Measurements from ENCODE around the gene TMEM121.
A peak's percentile ranks its signal among the peaks of the same experiment; 100 is the strongest.

Gene TMEM121

GRCh38 chr14:105480199-105480746 lies 46.1 kb upstream of the TMEM121 start:
- TF ChIP-seq, protein P1, sequence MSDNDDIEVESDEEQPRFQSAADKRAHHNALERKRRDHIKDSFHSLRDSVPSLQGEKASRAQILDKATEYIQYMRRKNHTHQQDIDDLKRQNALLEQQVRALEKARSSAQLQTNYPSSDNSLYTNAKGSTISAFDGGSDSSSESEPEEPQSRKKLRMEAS (IDR thresholded peaks at IDR 0.05): no peak; the same call in 1 of the 2 replicates
- TF ChIP-seq NFIC (IDR thresholded peaks at IDR 0.05) (no peak), EGR1 (IDR thresholded peaks at IDR 0.05) (no peak), CEBPB (IDR thresholded peaks at IDR 0.05) (no peak)

DNA sequence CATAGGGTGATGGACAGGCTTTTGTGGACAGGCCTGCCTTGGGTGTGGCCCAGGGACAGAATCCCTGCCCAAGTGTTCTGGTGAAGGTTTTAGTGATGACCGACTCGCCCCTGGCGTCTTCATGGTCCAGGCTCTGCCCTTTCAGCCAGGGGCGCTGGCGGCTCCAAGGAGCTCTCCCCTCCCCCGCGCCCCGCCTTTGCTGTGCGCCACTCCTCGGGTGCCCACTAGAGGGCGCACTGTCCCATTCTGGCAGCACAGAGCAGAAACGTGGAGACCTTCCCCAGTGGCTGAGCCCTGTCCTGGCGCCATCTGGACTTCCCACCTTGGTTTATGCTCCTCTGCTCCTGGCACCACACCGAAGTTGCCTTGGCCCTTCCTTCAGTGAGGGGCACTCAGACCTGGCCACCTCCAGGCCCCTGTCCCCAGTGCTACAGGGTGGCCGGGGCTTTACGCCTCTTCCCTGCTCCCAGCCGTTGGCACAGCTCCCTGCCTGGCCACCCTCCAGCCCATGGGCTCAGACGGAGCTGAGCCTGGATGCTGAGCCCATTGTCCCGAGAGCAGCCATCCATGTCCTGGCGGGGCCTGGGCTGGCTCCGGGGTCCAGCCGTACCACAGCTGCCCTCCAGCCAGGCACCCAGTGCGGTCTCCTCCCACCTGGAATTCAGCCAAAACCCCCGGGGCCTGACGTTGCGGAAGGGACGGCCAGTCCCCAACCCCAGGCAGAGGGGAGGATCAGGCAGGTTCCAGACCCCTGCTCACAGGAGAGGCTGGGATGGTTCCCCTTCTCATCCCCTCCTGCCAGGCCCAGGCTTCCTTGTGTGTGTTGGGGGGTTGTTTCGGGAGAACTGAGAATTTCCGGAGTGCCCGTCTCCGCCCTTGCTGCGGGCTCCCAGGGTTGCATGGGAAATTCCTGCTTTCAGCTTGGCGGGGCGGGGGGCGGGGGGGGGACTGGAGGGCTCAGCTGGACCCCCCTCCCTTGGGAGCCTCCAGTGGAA lies 45.3 kb upstream of the TMEM121 start:
- 0 out of 2 replicates have a peak, but pooled peaks have one; percentile 35 for TF ChIP-seq CREB1 (IDR thresholded peaks at IDR 0.05; ENCODE audit: low read depth)
- TF ChIP-seq, protein P2, sequence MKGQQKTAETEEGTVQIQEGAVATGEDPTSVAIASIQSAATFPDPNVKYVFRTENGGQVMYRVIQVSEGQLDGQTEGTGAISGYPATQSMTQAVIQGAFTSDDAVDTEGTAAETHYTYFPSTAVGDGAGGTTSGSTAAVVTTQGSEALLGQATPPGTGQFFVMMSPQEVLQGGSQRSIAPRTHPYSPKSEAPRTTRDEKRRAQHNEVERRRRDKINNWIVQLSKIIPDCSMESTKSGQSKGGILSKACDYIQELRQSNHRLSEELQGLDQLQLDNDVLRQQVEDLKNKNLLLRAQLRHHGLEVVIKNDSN (IDR thresholded peaks at IDR 0.05): 0 out of 2 replicates have a peak, but pooled peaks have one; percentile 7
- 0 out of 2 replicates have a peak, but pooled peaks have one; percentile 78 for TF ChIP-seq ZBTB7A (IDR thresholded peaks at IDR 0.05; ENCODE audit: low read depth)
- TF ChIP-seq NFIC (IDR thresholded peaks at IDR 0.05): peak; percentile 100
- peak; percentile 72 for TF ChIP-seq RAD21 (IDR thresholded peaks at IDR 0.05; ENCODE audit: low read depth)
- peak; percentile 98 for TF ChIP-seq TCF12 (IDR thresholded peaks at IDR 0.05; ENCODE audit: low read depth)
- no peak for TF ChIP-seq REST (IDR thresholded peaks at IDR 0.05; ENCODE audit: low read depth)
- TF ChIP-seq EP300 (IDR thresholded peaks at IDR 0.05; ENCODE audit: borderline replicate concordance): peak; percentile 96
- 0 out of 2 replicates have a peak, but pooled peaks have one; percentile 49 for TF ChIP-seq YY1 (IDR thresholded peaks at IDR 0.05; ENCODE audit: low read depth)
- peak; percentile 91 for TF ChIP-seq FOXM1 (IDR thresholded peaks at IDR 0.05; ENCODE audit: borderline replicate concordance, low read depth)
- TF ChIP-seq EGR1 (IDR thresholded peaks at IDR 0.05): peak; percentile 19; the same call in 1 of the 2 replicates
- TF ChIP-seq, protein P1 (IDR thresholded peaks at IDR 0.05): peak; percentile 73
- no peak for TF ChIP-seq CEBPB (IDR thresholded peaks at IDR 0.05)
- TF ChIP-seq TAF1 (IDR thresholded peaks at IDR 0.05; ENCODE audit: low read depth): peak; percentile 39; the same call in 1 of the 2 replicates
- TF ChIP-seq TEAD4 (IDR thresholded peaks at IDR 0.05): peak; percentile 75

GRCh38 chr14:105481886-105482457 lies 44.4 kb upstream of the TMEM121 start:
- TF ChIP-seq NFIC (IDR thresholded peaks at IDR 0.05) (peak; percentile 95), RAD21 (IDR thresholded peaks at IDR 0.05; ENCODE audit: low read depth) (no peak), CREB1 (IDR thresholded peaks at IDR 0.05; ENCODE audit: low read depth) (0 out of 2 replicates have a peak, but pooled peaks have one; percentile 12), TCF12 (IDR thresholded peaks at IDR 0.05; ENCODE audit: low read depth) (peak; percentile 69), TEAD4 (IDR thresholded peaks at IDR 0.05) (peak; percentile 34), EGR1 (IDR thresholded peaks at IDR 0.05) (no peak), CEBPB (IDR thresholded peaks at IDR 0.05) (no peak), FOXM1 (IDR thresholded peaks at IDR 0.05; ENCODE audit: borderline replicate concordance, low read depth) (peak; percentile 76), YY1 (IDR thresholded peaks at IDR 0.05; ENCODE audit: low read depth) (no peak), REST (IDR thresholded peaks at IDR 0.05; ENCODE audit: low read depth) (no peak), ZBTB7A (IDR thresholded peaks at IDR 0.05; ENCODE audit: low read depth) (peak; percentile 97), TAF1 (IDR thresholded peaks at IDR 0.05; ENCODE audit: low read depth) (no peak; the same call in 1 of the 2 replicates), EP300 (IDR thresholded peaks at IDR 0.05; ENCODE audit: borderline replicate concordance) (peak; percentile 67)
- TF ChIP-seq, protein P1 (IDR thresholded peaks at IDR 0.05): peak; percentile 40; the same call in 1 of the 2 replicates
- TF ChIP-seq, protein P2 (IDR thresholded peaks at IDR 0.05): 0 out of 2 replicates have a peak, but pooled peaks have one; percentile 5

- 0 out of 2 replicates have a peak, but pooled peaks have one; percentile 18 for TF ChIP-seq TEAD4 (IDR thresholded peaks at IDR 0.05)
- no peak for TF ChIP-seq RAD21 (IDR thresholded peaks at IDR 0.05; ENCODE audit: low read depth)
Measured at GRCh38 chr14:105482486-105483110, 43.8 kb upstream of the TMEM121 start.

Data from Ishikawa (cell line).